ENCODE data around the gene PABPC3.

Gene PABPC3

DNA sequence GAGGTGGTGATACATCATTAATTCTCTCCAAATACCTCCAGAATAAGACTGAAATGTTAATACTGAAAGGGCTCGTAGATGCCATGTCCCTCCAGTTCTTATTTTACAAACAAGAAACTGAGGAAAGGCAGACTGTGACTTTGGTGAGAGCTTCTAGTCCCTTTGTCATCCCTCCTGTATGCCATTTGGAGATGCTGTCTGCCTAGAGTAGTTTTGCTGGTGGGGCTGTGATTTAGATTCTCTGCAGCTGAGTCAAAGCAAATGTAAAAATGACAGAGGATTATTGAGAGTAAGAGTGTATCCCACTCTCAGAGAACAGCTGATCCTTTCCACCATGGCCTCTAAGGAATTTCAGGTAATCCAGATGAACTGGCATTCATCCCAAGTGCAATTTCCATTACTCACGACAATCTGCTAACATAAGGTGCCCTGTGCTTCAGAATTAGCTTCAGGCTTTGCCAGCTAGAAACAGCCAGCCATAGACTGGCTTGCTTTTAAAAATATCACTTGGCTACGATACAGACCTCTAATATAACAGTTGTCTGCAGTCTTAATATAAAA lies 16.8 kb downstream of the PABPC3 start:
- DNase-seq: no peak

DNA sequence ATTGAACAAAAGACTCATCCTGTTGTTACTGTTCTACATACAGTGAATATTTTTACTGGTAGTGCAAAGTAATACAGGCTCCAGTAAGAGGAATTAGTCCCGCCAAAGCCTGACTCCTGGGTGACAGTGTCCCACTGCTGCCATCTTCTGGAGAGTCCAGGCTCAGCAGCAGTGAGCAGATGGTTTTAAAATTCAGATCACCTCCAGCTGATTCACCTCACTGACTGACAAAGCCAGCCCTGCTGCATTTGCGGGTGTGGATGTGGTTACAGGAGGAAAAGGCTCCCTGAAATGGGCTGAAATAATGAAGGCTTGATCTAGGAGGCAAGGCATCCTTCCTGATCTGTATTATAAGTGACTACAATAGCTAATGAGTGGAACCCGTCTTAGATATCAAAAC lies 18.3 kb downstream of the PABPC3 start:
- peak; percentile 55 for DNase-seq

DNA sequence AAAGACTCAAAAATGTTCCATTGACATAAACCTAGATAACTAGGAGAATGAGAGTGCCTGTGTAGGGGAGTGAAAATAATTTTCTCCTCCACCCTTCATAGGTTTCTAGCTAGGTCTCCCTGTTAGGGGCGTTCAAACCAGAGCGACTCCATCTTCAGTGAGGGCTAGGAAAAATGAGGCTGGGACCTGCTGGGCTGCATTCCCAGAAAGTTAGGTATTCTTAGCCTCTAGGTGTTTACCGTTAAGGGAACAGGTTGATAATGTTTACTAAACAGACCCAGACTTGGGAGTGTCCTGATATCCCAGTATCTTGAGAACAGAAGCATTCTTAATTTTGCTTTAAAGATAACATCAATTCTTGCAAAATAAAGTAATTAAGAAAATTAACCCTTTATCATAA lies 20.1 kb downstream of the PABPC3 start:
- DNase-seq: no peak

GRCh38 chr13:25117312-25117711 lies 21.4 kb downstream of the PABPC3 start:
- DNase-seq: no peak

DNA sequence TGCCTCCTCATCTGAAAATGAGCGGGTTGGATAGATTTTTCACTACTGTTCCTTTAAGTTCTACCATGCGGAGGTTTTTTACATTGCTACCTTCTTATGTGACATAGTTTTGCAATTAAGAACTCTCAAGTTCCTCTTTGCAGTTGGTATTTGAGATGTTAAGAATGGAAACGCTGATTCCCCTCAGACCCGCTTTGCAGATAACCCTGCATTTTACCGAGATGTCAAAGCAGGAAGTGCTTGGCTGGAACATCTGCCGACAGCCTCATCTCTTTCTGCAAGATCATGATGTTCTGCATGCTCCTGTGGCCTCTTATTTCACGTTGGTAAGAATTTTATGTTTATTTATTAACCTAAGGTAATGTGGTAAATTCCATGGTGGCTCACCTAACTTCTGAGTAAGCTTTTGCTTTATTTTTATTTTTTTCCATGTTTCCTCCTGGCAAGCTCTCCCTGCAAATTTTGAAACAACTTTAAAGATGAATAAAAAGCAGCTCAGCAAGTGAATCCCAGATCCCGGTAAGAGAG lies 22.5 kb downstream of the PABPC3 start:
- DNase-seq: no peak

GRCh38 chr13:25130944-25131343 lies 35.0 kb downstream of the PABPC3 start:
- no peak for DNase-seq

DNA sequence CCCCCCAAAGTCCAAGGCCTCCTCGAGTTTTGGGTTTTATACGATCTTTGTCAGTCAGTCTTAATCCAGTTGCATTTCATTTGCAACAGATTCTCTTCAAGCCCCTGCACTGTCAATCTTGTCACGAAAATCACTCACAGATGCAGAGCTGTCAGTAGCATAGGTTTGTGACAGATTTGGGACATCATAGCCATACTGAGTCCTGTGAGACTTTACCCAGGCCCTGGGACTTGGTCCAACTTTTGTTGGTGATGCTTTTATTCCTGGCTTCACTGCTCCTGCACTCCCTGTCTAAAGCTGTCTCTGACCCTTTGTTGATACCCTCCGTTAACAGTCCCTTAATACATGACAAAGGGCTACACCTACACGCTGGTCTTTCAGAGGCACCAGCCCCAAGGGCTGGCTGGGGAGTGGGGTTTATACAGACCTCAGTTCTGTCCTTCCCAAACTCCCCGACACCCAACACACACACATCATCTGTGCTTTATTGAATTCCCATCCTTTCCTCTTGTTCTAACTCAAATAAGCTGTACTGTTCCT lies 36.0 kb downstream of the PABPC3 start:
- no peak for DNase-seq

GRCh38 chr13:25132751-25133390 lies 36.9 kb downstream of the PABPC3 start:
- DNase-seq: no peak

GRCh38 chr13:25135896-25136295 lies 40.0 kb downstream of the PABPC3 start:
- no peak for DNase-seq

GRCh38 chr13:25136880-25137787 lies 41.2 kb downstream of the PABPC3 start:
- DNase-seq: no peak

DNA sequence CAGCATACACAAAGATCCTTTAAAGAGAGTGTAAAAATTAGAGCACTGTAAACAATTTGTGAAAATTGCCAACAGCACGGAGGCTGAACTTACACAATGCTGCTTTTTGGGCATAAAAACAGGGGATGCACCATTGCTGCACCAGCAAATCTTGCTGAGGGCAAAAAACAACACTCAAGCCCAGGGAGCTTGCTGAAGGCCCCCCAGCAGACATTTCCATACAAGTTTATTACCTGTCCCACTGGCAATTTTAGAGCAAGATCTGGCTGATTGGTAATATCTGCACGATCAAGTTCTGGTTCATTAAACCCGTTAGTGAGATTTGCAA lies 41.8 kb downstream of the PABPC3 start:
- no peak for DNase-seq

GRCh38 chr13:25141042-25141441 lies 45.1 kb downstream of the PABPC3 start:
- DNase-seq: no peak

DNA sequence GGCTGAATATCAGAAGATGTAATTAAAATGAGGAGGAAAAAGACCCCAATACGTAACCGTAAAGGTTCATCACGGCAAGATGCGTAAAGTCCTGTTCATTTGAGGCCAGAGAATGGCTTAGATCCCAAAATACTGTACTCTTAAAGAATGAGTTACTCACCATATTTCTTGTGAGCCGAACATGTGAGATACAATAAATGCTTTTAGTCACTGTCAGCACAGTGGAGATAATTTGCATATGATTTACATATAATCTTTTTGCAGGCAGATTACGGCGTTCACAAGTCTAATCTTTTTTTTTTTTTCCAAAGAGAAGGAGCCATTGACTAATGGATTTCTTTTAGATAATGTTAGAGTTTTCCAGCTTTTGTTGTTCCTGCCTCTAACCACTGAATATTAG lies 47.8 kb downstream of the PABPC3 start:
- DNase-seq: no peak

DNA sequence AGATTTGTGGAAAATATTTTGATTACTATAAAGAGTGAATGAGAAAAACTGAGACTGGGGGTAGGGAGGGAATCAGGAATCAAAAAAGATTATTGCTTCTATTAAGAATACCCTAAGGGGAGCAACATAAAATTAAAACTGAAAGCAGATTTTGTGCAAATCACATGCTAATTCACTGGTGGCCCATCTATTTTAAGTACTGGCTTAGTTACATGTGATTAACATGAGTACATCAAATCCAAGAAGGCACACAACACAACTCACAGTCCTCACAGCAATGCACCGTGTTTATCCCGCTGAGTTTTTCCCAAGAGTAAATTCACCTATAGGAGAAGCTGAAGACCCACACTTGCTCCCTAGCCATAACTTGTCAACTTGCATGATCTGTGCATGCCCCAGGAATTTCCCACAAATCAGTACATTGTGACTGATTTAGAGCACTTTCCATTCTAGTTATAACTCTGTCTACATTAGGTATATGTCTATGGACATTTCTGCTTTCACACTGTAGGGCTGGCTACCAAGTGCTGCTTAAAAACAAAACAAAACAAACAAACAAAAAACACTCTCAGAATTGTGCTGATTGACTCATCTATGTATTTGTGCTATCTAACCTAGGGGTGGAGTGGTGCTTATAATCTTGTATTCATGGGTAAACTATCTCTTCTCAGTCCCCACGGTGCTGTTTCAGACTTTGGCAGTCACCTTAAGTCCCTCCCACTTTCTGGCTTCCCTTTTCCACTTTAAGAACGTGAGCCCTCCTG lies 51.9 kb downstream of the PABPC3 start:
- no peak for DNase-seq

GRCh38 chr13:25148402-25148771 lies 52.5 kb downstream of the PABPC3 start:
- no peak for DNase-seq
